Pulmonary artery endothelial cell (primary cell): ENCODE results near the gene NUP188. TPM values are rescaled to one million over a fixed set of nuclear protein-coding genes. Genes with fewer than 3 reads are reported as not detected.

Source experiments
- total RNA-seq: library from RNA; depleted of rRNA; stranded (reverse); fragments of >200 nt; gene quantifications from 2 replicates; pipeline ENCODE4 v1.2.3, GENCODE V29; 2014

The NUP188 gene
- total RNA-seq, 1 donor from 2014 or later: 54.3 TPM

Other genes starting within 250 kb of the NUP188 start
- gene PKN3, start 245.2 kb upstream of the NUP188 start, total RNA-seq: 20.6 and 22.1 TPM in 2 replicates
- gene ZDHHC12, start 223.6 kb upstream of the NUP188 start, total RNA-seq: 34.8 and 35.6 TPM in 2 replicates
- 12.2 and 14.1 TPM in 2 replicates for gene ZER1, start 175.8 kb upstream of the NUP188 start, total RNA-seq
- 12.3 and 16.8 TPM in 2 replicates for gene TBC1D13, start 160.4 kb upstream of the NUP188 start, total RNA-seq
- 29.1 and 37.5 TPM in 2 replicates for gene ENDOG, start 129.2 kb upstream of the NUP188 start, total RNA-seq
- 16.3 and 36.1 TPM in 2 replicates for gene SPOUT1, start 117.9 kb upstream of the NUP188 start, total RNA-seq
- 11.0 and 12.4 TPM in 2 replicates for gene KYAT1, start 65.7 kb upstream of the NUP188 start, total RNA-seq
- gene LRRC8A, start 65.6 kb upstream of the NUP188 start, total RNA-seq: 104 and 129 TPM in 2 replicates
- gene PHYHD1, start 26.7 kb upstream of the NUP188 start, total RNA-seq: 0.20 and 0.81 TPM in 2 replicates
- 27.8 and 30.6 TPM in 2 replicates for gene DOLK, start 96 bp upstream of the NUP188 start, total RNA-seq
- gene SH3GLB2, start 80.6 kb downstream of the NUP188 start, total RNA-seq: 36.0 and 36.9 TPM in 2 replicates
- gene MIGA2, start 88.9 kb downstream of the NUP188 start, total RNA-seq: 23.4 and 37.2 TPM in 2 replicates
- gene DOLPP1, start 133.4 kb downstream of the NUP188 start, total RNA-seq: 10.4 and 18.4 TPM in 2 replicates
- 34.6 and 37.9 TPM in 2 replicates for gene CRAT, start 163.1 kb downstream of the NUP188 start, total RNA-seq
- 96.2 and 109 TPM in 2 replicates for gene PTPA, start 163.7 kb downstream of the NUP188 start, total RNA-seq
- 13.4 and 18.8 TPM in 2 replicates for gene IER5L, start 230.6 kb downstream of the NUP188 start, total RNA-seq